Endothelial cell of umbilical vein (primary cell): ENCODE results near the gene IZUMO2. TPM values are rescaled to one million over a fixed set of nuclear protein-coding genes. Genes with fewer than 3 reads are reported as not detected.

Experiments
- BruUV-seq: library from RNA; stranded (reverse); fragments of 400-500 nt; replicated peaks from 2 replicates; lab custom pipeline; 2021; lab: Mats Ljungman, UMichigan
- CTCF ChIA-PET: fragments of 300-600, 350-600 bp; sonication (Branson Sonifier 250); formaldehyde crosslinking; loops from one replicate; lab custom pipeline; 2021; ENCODE audit warnings: antibody characterized with exemption, inconsistent platforms; lab: Charles Lee
- POLR2A ChIA-PET: fragments of 300-600, 350-600 bp; sonication (Branson Sonifier 250); formaldehyde crosslinking; loops from one replicate; lab custom pipeline; 2021; ENCODE audit warnings: antibody characterized with exemption, inconsistent platforms; lab: Charles Lee
- DNase-seq: peaks from one replicate; pipeline ENCODE4 v3.0.0-alpha.2; 2011; ENCODE audit warnings: low read depth, low spot score
- FAIRE-seq: peaks from 2 replicates; lab custom pipeline; 2011; peaks lifted over from hg19 to GRCh38; lab: Jason Lieb, UNC
- H2AFZ ChIP-seq: 2 replicates; pipeline ENCODE4 v1.6.0; 2012; ENCODE audit warnings: low read depth, low read length, control low read depth, inconsistent platforms
- H3K27ac ChIP-seq: 2 replicates; pipeline ENCODE4 v1.5.1; 2011; ENCODE audit warnings: low read depth, mild to moderate bottlenecking, control low read depth, low read length, moderate library complexity; ENCODE audit not compliant: insufficient read depth
- H3K27me3 ChIP-seq, 2 experiments: 2 replicates each; pipeline versions ENCODE4 v1.6.0 to v1.6.1; 2011; ENCODE audit warnings: low read length in 2 of 2, mixed read lengths in 1 of 2; ENCODE audit not compliant: control insufficient read depth in 2 of 2, insufficient read depth in 2 of 2
- H3K36me3 ChIP-seq, 2 experiments: 2 replicates in 1 of 2; 3 replicates in 1 of 2; pipeline ENCODE4 v1.5.1; 2011; ENCODE audit warnings: low read length in 2 of 2, mild to moderate bottlenecking in 1 of 2, moderate library complexity in 1 of 2; ENCODE audit not compliant: control insufficient read depth in 2 of 2, insufficient read depth in 2 of 2; ENCODE audit errors: extremely low read depth in 1 of 2
- H3K4me1 ChIP-seq: 3 replicates; pipeline ENCODE4 v1.5.1; 2011; ENCODE audit warnings: mild to moderate bottlenecking, low read length; ENCODE audit not compliant: control insufficient read depth, insufficient read depth; ENCODE audit errors: extremely low read depth
- H3K4me2 ChIP-seq: 2 replicates; pipeline ENCODE4 v1.6.1; 2011; ENCODE audit warnings: low read length, control low read depth, mixed read lengths; ENCODE audit not compliant: insufficient read depth
- H3K4me3 ChIP-seq, 3 experiments: fragments of 200-600 bp in 1 of 3; sonication (generic), shearing (Covaris generic) in 1 of 3; replicated peaks in 1 of 3; 2 replicates each; pipeline ENCODE4 v1.5.1; 2011 to 2016; ENCODE audit warnings: control low read depth in 3 of 3, low read length in 3 of 3, mild to moderate bottlenecking in 2 of 3, inconsistent platforms in 1 of 3, low read depth in 1 of 3, moderate library complexity in 1 of 3; ENCODE audit not compliant: insufficient read depth in 1 of 3
- H3K79me2 ChIP-seq: 2 replicates; pipeline ENCODE4 v1.6.0; 2012; ENCODE audit warnings: low read length, inconsistent platforms; ENCODE audit not compliant: control insufficient read depth, insufficient read depth
- H3K9ac ChIP-seq: replicated peaks from 2 replicates; pipeline ENCODE3; 2011; ENCODE audit warnings: low read length, control low read depth; ENCODE audit not compliant: insufficient read depth; ENCODE audit errors: extremely low read depth
- H3K9me1 ChIP-seq: replicated peaks from 3 replicates; pipeline ENCODE4 v1.6.0; 2011; ENCODE audit warnings: mild to moderate bottlenecking, low read length; ENCODE audit not compliant: control insufficient read depth, insufficient read depth; ENCODE audit errors: extremely low read depth
- H3K9me3 ChIP-seq: replicated peaks from 2 replicates; pipeline ENCODE4 v1.5.1; 2012; ENCODE audit warnings: low read length, inconsistent platforms; ENCODE audit not compliant: control insufficient read depth, insufficient read depth
- H4K20me1 ChIP-seq: replicated peaks from 2 replicates; pipeline ENCODE3; 2011; ENCODE audit warnings: mild to moderate bottlenecking, low read length; ENCODE audit not compliant: control insufficient read depth, insufficient read depth; ENCODE audit errors: extremely low read depth
- EZH2 ChIP-seq: IDR thresholded peaks from 2 replicates; pipeline ENCODE4 v1.6.1; 2012; ENCODE audit warnings: borderline replicate concordance, low read depth, mild to moderate bottlenecking, moderate library complexity, low read length, inconsistent platforms; ENCODE audit not compliant: severe bottlenecking
- FOS ChIP-seq: IDR thresholded peaks from 2 replicates; pipeline ENCODE4 v1.6.1; 2011; ENCODE audit warnings: mild to moderate bottlenecking, low read length, moderate library complexity, borderline replicate concordance; ENCODE audit not compliant: insufficient read depth
- GATA2 ChIP-seq: IDR thresholded peaks from 2 replicates; pipeline ENCODE4 v1.7.0; 2011; ENCODE audit warnings: low read depth, mild to moderate bottlenecking, moderate library complexity, mixed read lengths, low read length; ENCODE audit not compliant: insufficient read length, insufficient read depth
- JUN ChIP-seq: IDR thresholded peaks from 2 replicates; pipeline ENCODE4 v1.6.1; 2011; ENCODE audit warnings: borderline replicate concordance, low read depth; ENCODE audit not compliant: insufficient read length, insufficient read depth
- MAX ChIP-seq: IDR thresholded peaks from 2 replicates; pipeline ENCODE4 v1.6.1; 2011; ENCODE audit not compliant: insufficient read depth, insufficient read length
- MYC ChIP-seq: IDR thresholded peaks from one replicate; pipeline ENCODE4 v1.6.1; 2011; ENCODE audit warnings: mild to moderate bottlenecking, low read depth, low read length
- POLR2A ChIP-seq: IDR thresholded peaks from 2 replicates; pipeline ENCODE4 v1.6.1; 2012; ENCODE audit warnings: low read depth, mild to moderate bottlenecking, control low read depth, low read length
- dilution Hi-C: fragments of 300-500 bp; cut with MboI; formaldehyde crosslinking; loops from one replicate; pipeline ENCODE4 v1.15.0; 2019; ENCODE audit warnings: low sequenced_read_pairs; ENCODE audit not compliant: extremely low pct_ligation_motif_present
- intact Hi-C: fragments of 100-400 bp; cut with micrococcal nuclease; formaldehyde crosslinking; loops from one replicate; pipeline ENCODE4 v1.10.0; 2022
- polyA plus RNA-seq, 4 experiments: library from polyadenylated mRNA; depleted of rRNA in 3 of 4; stranded (reverse) in 3 of 4; unstranded in 1 of 4; fragments of >200 nt; gene quantifications; 2 replicates each; pipeline versions ENCODE4 v1.2.1 to v1.2.3, GENCODE V29; 2011 to 2012; ENCODE audit warnings: missing spikeins in 1 of 4
- total RNA-seq: library from RNA; stranded (reverse); gene quantifications from 2 replicates; pipeline ENCODE4 v1.2.3, GENCODE V29; 2021

IZUMO2 gene
- total and polyA plus RNA-seq, 2 donors (not counting 3 experiments of a cell fraction or from before 2014, with no cell fraction given): not detected

GRCh38 chr19:50205681-50206138, 42.6 kb upstream of the IZUMO2 start:
- H3K27ac ChIP-seq: no peak overlapping the region
- H3K9ac ChIP-seq: no peak overlapping the region
- TF ChIP-seq MAX (no peak), FOS (no peak), GATA2 (no peak), JUN (no peak), MYC (no peak), POLR2A (no peak), EZH2 (no peak)
- no peaks in the 10 kb centered on the region for H4K20me1 ChIP-seq
- no peaks in the 10 kb centered on the region for H3K79me2 ChIP-seq
- no peak overlapping the region for H3K4me2 ChIP-seq
- ChIA-PET CTCF (no interaction called here), POLR2A (no interaction called here)
- no peak overlapping the region for H2AFZ ChIP-seq
- no peaks in the 10 kb centered on the region for H3K9me3 ChIP-seq
- H3K36me3 ChIP-seq: no peaks in the 10 kb centered on the region
- no peaks in the 10 kb centered on the region for H3K4me1 ChIP-seq
- no peaks in the 10 kb centered on the region for H3K9me1 ChIP-seq
- H3K27me3 ChIP-seq: peaks cover 10 to 13% of the 10 kb centered on the region in 2 experiments
- dilution Hi-C loops: no loop called here
- intact Hi-C loops: no loop called here
- no peak overlapping the region for H3K4me3 ChIP-seq
- FAIRE-seq (no peak), DNase-seq (no peak)
- no TSS peak for BruUV-seq

GRCh38 chr19:50204811-50205675, 42.0 kb upstream of the IZUMO2 start:
- dilution Hi-C loops: no loop called here
- DNase-seq: no peak
- POLR2A ChIA-PET: no interaction called here
- no peaks in the 10 kb centered on the region for H3K36me3 ChIP-seq
- H3K9me1 ChIP-seq: no peaks in the 10 kb centered on the region
- no peak overlapping the region for H3K9ac ChIP-seq
- CTCF ChIA-PET: no interaction called here
- no peak overlapping the region for H3K4me3 ChIP-seq
- no peak overlapping the region for H3K4me2 ChIP-seq
- no peak overlapping the region for H3K27ac ChIP-seq
- H3K79me2 ChIP-seq: no peaks in the 10 kb centered on the region
- FAIRE-seq: no peak
- H3K27me3 ChIP-seq: peaks cover 10 to 13% of the 10 kb centered on the region in 2 experiments
- no peaks in the 10 kb centered on the region for H3K9me3 ChIP-seq
- H4K20me1 ChIP-seq: no peaks in the 10 kb centered on the region
- H2AFZ ChIP-seq: no peak overlapping the region
- TF ChIP-seq EZH2 (peak; percentile 39), MAX (no peak)
- no TSS peak for BruUV-seq
- intact Hi-C loops: no loop called here
- no peaks in the 10 kb centered on the region for H3K4me1 ChIP-seq
